ENCODE data around the gene PTPRN.

- TF ChIP-seq CTCF (IDR thresholded peaks at IDR 0.05), result no peak
- no peak for TF ChIP-seq ZFX (IDR thresholded peaks at IDR 0.05; ENCODE audit: borderline replicate concordance)
Observed at GRCh38 chr2:219292616-219293015, 16.6 kb downstream of the PTPRN start.
